H1 (cell line): ENCODE data around the gene SLC12A7. TPM values are rescaled to one million over a fixed set of nuclear protein-coding genes. Genes with fewer than 3 reads are reported as not detected.

Source experiments
- CTCF ChIA-PET: fragments of 300-600 bp; sonication (Branson Sonifier 250); formaldehyde crosslinking; loops from one replicate; lab custom pipeline; 2021; ENCODE audit not compliant: partially characterized antibody; lab: Charles Lee
- POLR2A ChIA-PET: fragments of 300-600 bp; sonication (Branson Sonifier 250); formaldehyde crosslinking; loops from one replicate; lab custom pipeline; 2021; ENCODE audit warnings: inconsistent platforms; ENCODE audit not compliant: partially characterized antibody; lab: Charles Lee
- DNase-seq, 2 experiments: peaks; one replicate each; pipeline versions ENCODE4 v3.0.0 to v3.0.0-alpha.2; 2010 to 2022; ENCODE audit warnings: low spot score in 2 of 2, low read depth in 1 of 2, mixed read lengths in 1 of 2
- FAIRE-seq: peaks from 2 replicates; lab custom pipeline; 2011; peaks lifted over from hg19 to GRCh38; lab: Jason Lieb, UNC
- H2AFZ ChIP-seq: 2 replicates; pipeline ENCODE4 v1.8.1; 2012; ENCODE audit warnings: low read length, inconsistent platforms
- H2AK5ac ChIP-seq: 2 replicates; pipeline ENCODE4 v1.6.1; 2013; ENCODE audit warnings: low read depth, low read length
- H2BK120ac ChIP-seq: replicated peaks from 2 replicates; pipeline ENCODE3; 2013; ENCODE audit warnings: low read depth, low read length, inconsistent platforms
- H2BK12ac ChIP-seq: 2 replicates; pipeline ENCODE4 v1.6.1; 2013; ENCODE audit warnings: low read depth, low read length
- H2BK15ac ChIP-seq: 2 replicates; pipeline ENCODE4 v1.6.1; 2013; ENCODE audit warnings: low read length
- H2BK20ac ChIP-seq: 2 replicates; pipeline ENCODE4 v1.6.1; 2013; ENCODE audit warnings: low read length
- H2BK5ac ChIP-seq: 2 replicates; pipeline ENCODE4 v1.6.1; 2013; ENCODE audit warnings: low read depth, low read length
- H3K14ac ChIP-seq: 2 replicates; pipeline ENCODE4 v1.6.1; 2013; ENCODE audit warnings: inconsistent platforms; ENCODE audit not compliant: insufficient read length
- H3K18ac ChIP-seq: 2 replicates; pipeline ENCODE4 v1.6.1; 2013; ENCODE audit warnings: low read length; ENCODE audit errors: extremely low read depth
- H3K23ac ChIP-seq: 2 replicates; pipeline ENCODE4 v1.6.1; 2013; ENCODE audit warnings: inconsistent platforms; ENCODE audit not compliant: insufficient read length
- H3K23me2 ChIP-seq: 2 replicates; pipeline ENCODE4 v1.6.1; 2013; ENCODE audit warnings: low read depth, low read length
- H3K27ac ChIP-seq: 2 replicates; pipeline ENCODE4 v1.6.1; 2011; ENCODE audit warnings: low read depth, low read length, inconsistent platforms
- H3K27me3 ChIP-seq, 4 experiments: replicated peaks in 1 of 4; 1 replicate in 1 of 4; 2 replicates in 3 of 4; pipeline versions ENCODE4 v1.6.1 to v1.8.1; 2011 to 2013; ENCODE audit warnings: low read length in 3 of 4, mild to moderate bottlenecking in 3 of 4, inconsistent platforms in 2 of 4, mixed read lengths in 2 of 4, moderate library complexity in 1 of 4; ENCODE audit not compliant: control insufficient read depth in 3 of 4, insufficient read depth in 3 of 4; ENCODE audit errors: extremely low read depth in 1 of 4
- H3K36me3 ChIP-seq, 4 experiments: 2 replicates each; pipeline versions ENCODE4 v1.6.1 to v1.8.1; 2011 to 2013; ENCODE audit warnings: mild to moderate bottlenecking in 4 of 4, low read length in 3 of 4, moderate library complexity in 2 of 4, control low read depth in 1 of 4, inconsistent platforms in 1 of 4; ENCODE audit not compliant: insufficient read depth in 4 of 4, control insufficient read depth in 2 of 4
- H3K4ac ChIP-seq: replicated peaks from 2 replicates; pipeline ENCODE3; 2013; ENCODE audit warnings: low read length, low read depth, mixed read lengths, inconsistent platforms; ENCODE audit not compliant: insufficient read length
- H3K4me1 ChIP-seq, 4 experiments: replicated peaks in 1 of 4; 1 replicate in 1 of 4; 2 replicates in 3 of 4; pipeline versions ENCODE4 v1.6.1 to v1.8.1; 2011 to 2013; ENCODE audit warnings: low read length in 3 of 4, inconsistent platforms in 2 of 4, mixed read lengths in 1 of 4; ENCODE audit not compliant: insufficient read depth in 4 of 4, control insufficient read depth in 3 of 4
- H3K4me2 ChIP-seq, 2 experiments: 2 replicates each; pipeline versions ENCODE4 v1.6.1 to v1.8.1; 2011 to 2013; ENCODE audit warnings: low read depth in 2 of 2, low read length in 2 of 2, control low read depth in 1 of 2, inconsistent platforms in 1 of 2, mild to moderate bottlenecking in 1 of 2; ENCODE audit not compliant: insufficient read depth in 1 of 2
- H3K4me3 ChIP-seq, 4 experiments: fragments of 200-600, 300-600 bp in 1 of 4; sonication (generic), shearing (Covaris generic), sonication (Bioruptor Twin) in 1 of 4; 2 replicates each; pipeline versions ENCODE4 v1.5.1 to v1.8.1; 2011 to 2016; ENCODE audit warnings: low read length in 4 of 4, low read depth in 3 of 4, control low read depth in 2 of 4, inconsistent platforms in 2 of 4, mild to moderate bottlenecking in 2 of 4, mixed read lengths in 1 of 4, moderate library complexity in 1 of 4; ENCODE audit not compliant: insufficient read depth in 2 of 4; ENCODE audit errors: extremely low read depth in 1 of 4
- H3K56ac ChIP-seq: replicated peaks from 2 replicates; pipeline ENCODE3; 2013; ENCODE audit warnings: low read depth, mild to moderate bottlenecking, mixed read lengths, low read length, inconsistent platforms; ENCODE audit not compliant: insufficient read length
- H3K79me1 ChIP-seq: 2 replicates; pipeline ENCODE4 v1.6.1; 2013; ENCODE audit warnings: low read depth, low read length, control low read depth
- H3K79me2 ChIP-seq, 2 experiments: 2 replicates each; pipeline versions ENCODE4 v1.6.1 to v1.8.1; 2012 to 2013; ENCODE audit warnings: low read length in 2 of 2, mild to moderate bottlenecking in 2 of 2, inconsistent platforms in 1 of 2; ENCODE audit not compliant: insufficient read depth in 2 of 2, control insufficient read depth in 1 of 2
- H3K9ac ChIP-seq, 4 experiments: replicated peaks in 1 of 4; 1 replicate in 1 of 4; 2 replicates in 3 of 4; pipeline versions ENCODE4 v1.6.1 to v1.8.1; 2011 to 2013; ENCODE audit warnings: low read depth in 3 of 4, low read length in 3 of 4, control low read depth in 2 of 4, mild to moderate bottlenecking in 2 of 4, moderate library complexity in 2 of 4, inconsistent platforms in 1 of 4; ENCODE audit errors: extremely low read depth in 1 of 4
- H3K9me3 ChIP-seq, 2 experiments: 2 replicates each; pipeline versions ENCODE4 v1.6.1 to v1.8.1; 2012 to 2013; ENCODE audit warnings: mild to moderate bottlenecking in 2 of 2, moderate library complexity in 2 of 2, control low read depth in 1 of 2, inconsistent platforms in 1 of 2, low read depth in 1 of 2, low read length in 1 of 2, mixed read lengths in 1 of 2; ENCODE audit not compliant: insufficient read depth in 2 of 2
- H4K20me1 ChIP-seq, 2 experiments: replicated peaks in 1 of 2; 2 replicates each; pipeline versions ENCODE3 to v1.8.1; 2011 to 2013; ENCODE audit warnings: inconsistent platforms in 2 of 2, low read length in 2 of 2, mild to moderate bottlenecking in 1 of 2; ENCODE audit not compliant: insufficient read depth in 2 of 2, control insufficient read depth in 1 of 2
- H4K5ac ChIP-seq: 2 replicates; pipeline ENCODE4 v1.6.1; 2013; ENCODE audit warnings: low read length, low read depth, mixed read lengths, inconsistent platforms; ENCODE audit not compliant: insufficient read length
- H4K8ac ChIP-seq: 2 replicates; pipeline ENCODE4 v1.8.0; 2013; ENCODE audit warnings: mild to moderate bottlenecking, moderate library complexity, low read length, inconsistent platforms; ENCODE audit not compliant: insufficient read depth; ENCODE audit errors: extremely low read depth
- H4K91ac ChIP-seq: replicated peaks from 2 replicates; pipeline ENCODE3; 2013; ENCODE audit warnings: low read length, mixed read lengths, inconsistent platforms; ENCODE audit not compliant: insufficient read length
- BRCA1 ChIP-seq: IDR thresholded peaks from 2 replicates; pipeline ENCODE4 v1.6.1; 2012; ENCODE audit warnings: low read depth, low read length, improper control_type of control experiment
- CBX5 ChIP-seq: fragments of 300-800, 300-1000 bp; sonication (generic); IDR thresholded peaks from 2 replicates; pipeline ENCODE4 v1.7.1; 2016; ENCODE audit warnings: antibody characterized with exemption, low read length, low read depth
- CHD1 ChIP-seq: IDR thresholded peaks from 2 replicates; pipeline ENCODE4 v1.6.1; 2012; ENCODE audit warnings: low read depth, low read length, improper control_type of control experiment
- CHD2 ChIP-seq: IDR thresholded peaks from 2 replicates; pipeline ENCODE4 v1.6.1; 2012; ENCODE audit warnings: low read length, improper control_type of control experiment
- FOSL1 ChIP-seq: IDR thresholded peaks from 2 replicates; pipeline ENCODE4 v1.6.1; 2011; ENCODE audit warnings: mild to moderate bottlenecking, low read depth, low read length, moderate library complexity; ENCODE audit not compliant: insufficient read depth
- JUN ChIP-seq: IDR thresholded peaks from 2 replicates; pipeline ENCODE4 v1.6.1; 2011; ENCODE audit warnings: low read depth, mild to moderate bottlenecking, improper control_type of control experiment, low read length
- POLR2A ChIP-seq, 2 experiments: IDR thresholded peaks; 1 replicate in 1 of 2; 2 replicates in 1 of 2; pipeline ENCODE4 v1.6.1; 2011; ENCODE audit warnings: low read depth in 2 of 2, low read length in 2 of 2, mild to moderate bottlenecking in 2 of 2; ENCODE audit errors: control extremely low read depth in 1 of 2
- POLR2AphosphoS5 ChIP-seq: IDR thresholded peaks from 2 replicates; pipeline ENCODE4 v1.6.1; 2011; ENCODE audit warnings: low read depth, low read length
- RAD21 ChIP-seq, 2 experiments: IDR thresholded peaks in 1 of 2; conservative IDR thresholded peaks in 1 of 2; 2 replicates each; pipeline ENCODE4 v1.6.1; 2011; ENCODE audit warnings: low read depth in 2 of 2, low read length in 2 of 2, improper control_type of control experiment in 1 of 2, inconsistent platforms in 1 of 2, mild to moderate bottlenecking in 1 of 2, moderate library complexity in 1 of 2
- RNF2 ChIP-seq: fragments of 200-900, 300-1000 bp; sonication (generic); IDR thresholded peaks from 2 replicates; pipeline ENCODE4 v1.7.1; 2016; ENCODE audit warnings: borderline replicate concordance, low read depth, mild to moderate bottlenecking, antibody characterized with exemption, low read length; ENCODE audit not compliant: poor library complexity, severe bottlenecking; ENCODE audit errors: missing control alignments
- RXRA ChIP-seq: IDR thresholded peaks from 2 replicates; pipeline ENCODE4 v1.6.1; 2011; ENCODE audit warnings: low read depth, mild to moderate bottlenecking, low read length, moderate library complexity; ENCODE audit not compliant: insufficient read depth
- SP2 ChIP-seq: IDR thresholded peaks from 2 replicates; pipeline ENCODE4 v1.6.1; 2012; ENCODE audit warnings: mild to moderate bottlenecking, low read length, inconsistent platforms
- SP4 ChIP-seq: IDR thresholded peaks from 2 replicates; pipeline ENCODE4 v1.6.1; 2012; ENCODE audit warnings: low read length, inconsistent platforms
- SRF ChIP-seq: IDR thresholded peaks from 2 replicates; pipeline ENCODE4 v1.6.1; 2011; ENCODE audit warnings: mild to moderate bottlenecking, low read depth, low read length, moderate library complexity
- ZNF274 ChIP-seq: IDR thresholded peaks from 2 replicates; pipeline ENCODE4 v1.7.0; 2012; ENCODE audit warnings: low read length, borderline replicate concordance; ENCODE audit errors: extremely low read depth
- WGBS, 2 experiments: shearing (Covaris generic) in 1 of 2; methylation state at CpG; one replicate each; pipeline versions ENCODE4 v1.1.6 to v1.1.7; 2013 to 2015; ENCODE audit warnings: low lambda C conversion rate in 2 of 2, mixed read lengths in 2 of 2, inconsistent platforms in 1 of 2, low coverage in 1 of 2, missing lambda C conversion rate in 1 of 2; ENCODE audit not compliant: insufficient replicate concordance in 2 of 2, insufficient coverage in 1 of 2, insufficient read length in 1 of 2; ENCODE audit errors: extremely low coverage in 1 of 2, missing lambda C conversion rate in 1 of 2; 5-methylcytosine and 5-hydroxymethylcytosine counted together
- polyA plus RNA-seq, 7 experiments: library from polyadenylated mRNA; depleted of rRNA in 3 of 7; stranded (reverse) in 5 of 7; unstranded in 2 of 7; fragments of >200 nt in 5 of 7; fragments of 200-250 nt in 2 of 7; gene quantifications; 1 replicate in 5 of 7; 2 replicates in 1 of 7; 4 replicates in 1 of 7; pipeline versions ENCODE4 v1.2.1 to v1.2.3, GENCODE V29; 2011 to 2013; ENCODE audit warnings: missing spikeins in 2 of 7, mixed read lengths in 2 of 7
- total RNA-seq: library from RNA; stranded (reverse); fragmentation: NEBNext Ultra II Directional; extraction: Animal tissue kit (Norgen Biotek cat#: 25700); gene quantifications from 2 replicates; pipeline ENCODE4 v1.2.1, GENCODE V29; 2021

The SLC12A7 gene
- total and polyA plus RNA-seq, 2 of the 8 experiments (the other 6 are each of a cell fraction or from before 2014, with no cell fraction given): 23.5 to 39.7 TPM

GRCh38 chr5:1159341-1159675, 47.4 kb upstream of the SLC12A7 start:
- Histone ChIP-seq H3K9me3 (peaks cover 3 to 10% of the 10 kb centered on the region in 2 experiments; a peak in 2 of 4 replicates), H2BK20ac (no peak overlapping the region; the same call in 1 of the 2 replicates), H3K27me3 (peaks cover 15 to 30% (median 28%) of the 10 kb centered on the region in 4 experiments), H4K20me1 (peaks cover 1 to 4% of the 10 kb centered on the region in 2 experiments), H3K23me2 (peaks cover 3% of the 10 kb centered on the region; the same call in 1 of the 2 replicates), H3K36me3 (no peaks in the 10 kb centered on the region), H3K56ac (no peak overlapping the region), H3K4me1 (peaks cover 0 to 3% (median 0%) of the 10 kb centered on the region in 4 experiments; a peak in 2 of 7 replicates), H4K8ac (peak overlapping the region; percentile 31; the same call in 1 of the 2 replicates), H3K4ac (no peak overlapping the region), H3K79me2 (no peaks in the 10 kb centered on the region), H3K4me3 (no peak overlapping the region), H2AFZ (no peak overlapping the region), H2BK12ac (no peak overlapping the region), H4K91ac (no peak overlapping the region), H3K9ac (no peak overlapping the region), H3K18ac (no peak overlapping the region), H3K14ac (no peak overlapping the region), H3K27ac (no peak overlapping the region), H2BK5ac (no peak overlapping the region), H2BK15ac (no peak overlapping the region), H3K4me2 (no peak overlapping the region), H3K23ac (no peak overlapping the region), H2BK120ac (no peak overlapping the region), H3K79me1 (no peaks in the 10 kb centered on the region), H4K5ac (no peak overlapping the region), H2AK5ac (no peak overlapping the region)
- 90% methylated on average over 11 of the region's 11 CpGs; no CpG with 5 or more reads in 1 of the 2 experiments for WGBS, 2 experiments
- DNase-seq (no peak), FAIRE-seq (no peak)
- TF ChIP-seq BRCA1 (no peak), RNF2 (no peak), SRF (no peak), SP4 (no peak), POLR2AphosphoS5 (no peak), SP2 (no peak), POLR2A (IDR thresholded peaks at IDR 0.05; ENCODE audit: control extremely low read depth in 1 of 2, low read depth in 2 of 2, low read length in 2 of 2) (no peak), CBX5 (no peak), FOSL1 (no peak), JUN (no peak), RAD21 (IDR thresholded peaks at IDR 0.05 in 1 of 2, conservative IDR thresholded peaks at IDR 0.05 in 1 of 2; ENCODE audit: low read depth in 2 of 2, low read length in 2 of 2) (no peak), CHD1 (no peak), ZNF274 (no peak), RXRA (no peak), CHD2 (no peak)
- ChIA-PET POLR2A (no interaction called here), CTCF (interaction anchor here (0.5 to 1.0 kb wide), 2 partner anchors 10 to 16 kb away, joined by 3 to 4 read pairs; no protein-coding TSS in a partner anchor)
